Measurements from ENCODE around the gene CPA4. TPM values are rescaled to one million over a fixed set of nuclear protein-coding genes. Genes with fewer than 3 reads are reported as not detected.

Gene CPA4
- total and polyA plus RNA-seq, 4 donors, result 0.03 to 0.05 TPM; not detected in 2

- TF ChIP-seq ATF3 (IDR thresholded peaks at IDR 0.05) (no peak), FOXA1 (IDR thresholded peaks at IDR 0.05) (no peak), RAD21 (IDR thresholded peaks at IDR 0.05) (no peak)
These were observed 45.3 kb downstream of the CPA4 start (continued) for GRCh38 chr7:130338233-130338632.

- no peak overlapping the region for H3K27ac ChIP-seq (ENCODE audit: low read depth in 1 of 2, low read length in 2 of 2)
- DNase-seq (ENCODE audit: low spot score), result no peak
- peaks cover 0 to 2% (median 0%) of the 10 kb centered on the region in 4 donors for H3K27me3 ChIP-seq (ENCODE audit: control insufficient read depth in 4 of 4, insufficient read depth in 4 of 4, low read length in 3 of 4)
- H3K36me3 ChIP-seq (ENCODE audit: control insufficient read depth in 4 of 4, insufficient read depth in 3 of 4, low read depth in 1 of 4, low read length in 3 of 4), result no peaks in the 10 kb centered on the region
- TF ChIP-seq GABPA (IDR thresholded peaks at IDR 0.05 in 1 of 2, conservative IDR thresholded peaks at IDR 0.05 in 1 of 2) (no peak), FOXA1 (IDR thresholded peaks at IDR 0.05) (no peak), CTCF (IDR thresholded peaks at IDR 0.05; ENCODE audit: low read depth, low read length, missing input control) (no peak), HNF4A (conservative IDR thresholded peaks at IDR 0.05) (no peak), RAD21 (IDR thresholded peaks at IDR 0.05) (no peak), HNF4G (IDR thresholded peaks at IDR 0.05) (no peak), EGR1 (IDR thresholded peaks at IDR 0.05; ENCODE audit: low read depth in 2 of 2) (no peak), YY1 (IDR thresholded peaks at IDR 0.05) (no peak), SP1 (IDR thresholded peaks at IDR 0.05) (no peak), ZBTB33 (IDR thresholded peaks at IDR 0.05) (no peak), RXRA (IDR thresholded peaks at IDR 0.05) (no peak), TAF1 (conservative IDR thresholded peaks at IDR 0.05) (no peak), NR2F2 (IDR thresholded peaks at IDR 0.05) (no peak), FOXA2 (IDR thresholded peaks at IDR 0.05) (no peak), ATF3 (IDR thresholded peaks at IDR 0.05) (no peak), JUND (IDR thresholded peaks at IDR 0.05) (no peak), REST (IDR thresholded peaks at IDR 0.05) (no peak)
- H3K9me3 ChIP-seq (ENCODE audit: control insufficient read depth in 4 of 4, low read length in 3 of 4), result no peaks in the 10 kb centered on the region
- 86% methylated on average over 4 of the region's 4 CpGs for WGBS
- no peak overlapping the region for H3K4me3 ChIP-seq (ENCODE audit: low read depth in 1 of 3, low read length in 3 of 3)
- no peaks in the 10 kb centered on the region for H3K4me1 ChIP-seq (ENCODE audit: control insufficient read depth in 4 of 4, insufficient read depth in 4 of 4, low read length in 3 of 4)
- H3K9ac ChIP-seq (ENCODE audit: low read depth in 1 of 2, low read length in 2 of 2), result no peak overlapping the region
These were observed 48.9 kb downstream of the CPA4 start for GRCh38 chr7:130341882-130342281.

All from liver (tissue), 9 donors.